Suppressor macrophage treated with lipopolysaccharide for 1 hour (primary cell): ENCODE results near the gene UBE2G2.

Experiments
- DNase-seq, 3 donors: peaks; one replicate each; pipeline ENCODE4 v3.0.0-alpha.2; 2020 to 2022

Gene UBE2G2

GRCh38 chr21:44801468-44802395 lies at the start of gene UBE2G2:
Gene UBE2G2, minus strand, starts transcription at chr21:44801820. Its CDS starts 72 bp downstream, at chr21:44801748.
- peak; percentile 85 to 95 (median 91) for DNase-seq

GRCh38 chr21:44850905-44851657 lies 49.5 kb upstream of the UBE2G2 start:
- no peak for DNase-seq

- DNase-seq = no peak
Observed at GRCh38 chr21:44850208-44850800, 48.7 kb upstream of the UBE2G2 start.

- peak; percentile 76 to 93 (median 83) for DNase-seq
Observed at GRCh38 chr21:44849616-44850130, 48.1 kb upstream of the UBE2G2 start.

GRCh38 chr21:44848821-44849521 lies 47.4 kb upstream of the UBE2G2 start:
- DNase-seq = no peak

GRCh38 chr21:44847261-44848056 lies 45.8 kb upstream of the UBE2G2 start:
- no peak for DNase-seq

GRCh38 chr21:44846485-44847260 lies 45.1 kb upstream of the UBE2G2 start:
- DNase-seq = peak; percentile 85 to 88 (median 88)

GRCh38 chr21:44846224-44846484 lies 44.5 kb upstream of the UBE2G2 start:
- no peak for DNase-seq

- DNase-seq = peak; percentile 77 to 92 (median 84)
Observed at GRCh38 chr21:44845418-44846223, 44.0 kb upstream of the UBE2G2 start.

GRCh38 chr21:44844256-44844655 lies 42.6 kb upstream of the UBE2G2 start:
- no peak for DNase-seq

GRCh38 chr21:44842721-44843445 lies 41.3 kb upstream of the UBE2G2 start:
- no peak for DNase-seq

- no peak for DNase-seq
Observed at GRCh38 chr21:44842087-44842486, 40.5 kb upstream of the UBE2G2 start.

GRCh38 chr21:44840771-44841170 lies 39.2 kb upstream of the UBE2G2 start:
- no peak for DNase-seq

- DNase-seq = peak in 2 of 3 donors; percentile 25 to 37
Observed at GRCh38 chr21:44838951-44839350, 37.3 kb upstream of the UBE2G2 start.

- peak; percentile 45 to 70 (median 51) for DNase-seq
Observed at GRCh38 chr21:44838039-44838895, 36.6 kb upstream of the UBE2G2 start.

- DNase-seq = no peak
Observed at GRCh38 chr21:44837537-44837936, 35.9 kb upstream of the UBE2G2 start.

- DNase-seq = peak in 2 of 3 donors; percentile 35 to 55
Observed at GRCh38 chr21:44836666-44837471, 35.2 kb upstream of the UBE2G2 start.

- no peak for DNase-seq
Observed at GRCh38 chr21:44836349-44836665, 34.7 kb upstream of the UBE2G2 start.
